K562 (cell line): ENCODE results near the gene ITPRID2. TPM values are rescaled to one million over a fixed set of nuclear protein-coding genes. Genes with fewer than 3 reads are reported as not detected.

ENCODE experiments used
- ADNP ChIP-seq: fragments of 200-800 bp; sonication (Bioruptor generic); IDR thresholded peaks from 2 replicates; pipeline ENCODE4 v1.6.1; 2016; ENCODE audit warnings: missing genetic modification characterization, missing compliant biosample characterization
- COPS2 ChIP-seq: fragments of 450-650 bp; conservative IDR thresholded peaks from 2 replicates; pipeline ENCODE4 v1.6.1; 2016; ENCODE audit warnings: mild to moderate bottlenecking, moderate library complexity
- KAT7 ChIP-seq: sonication (generic); formaldehyde crosslinking; IDR thresholded peaks from 2 replicates; pipeline ENCODE4 v1.8.0; 2022; ENCODE audit warnings: missing genetic modification reagents, mild to moderate bottlenecking, borderline replicate concordance
- NEUROD1 ChIP-seq: fragments of 150-350 bp; IDR thresholded peaks from 2 replicates; pipeline ENCODE4 v1.6.1; 2014; ENCODE audit warnings: borderline replicate concordance, low read length, low read depth; ENCODE audit not compliant: partially characterized antibody
- RFX7 ChIP-seq: fragments of 250-450 bp; sonication (Bioruptor Pico); IDR thresholded peaks from 2 replicates; pipeline ENCODE4 v1.5.1; 2021; ENCODE audit warnings: mild to moderate bottlenecking
- TFE3 ChIP-seq: fragments of 450-650 bp; formaldehyde crosslinking; IDR thresholded peaks from 2 replicates; pipeline ENCODE4 v1.4.0; 2020; ENCODE audit warnings: mild to moderate bottlenecking, mixed read lengths
- ZBED1 ChIP-seq: IDR thresholded peaks from 2 replicates; pipeline ENCODE4 v1.6.1; 2014
- ZNF584 ChIP-seq: fragments of 200-800 bp; sonication (Bioruptor generic); IDR thresholded peaks from 2 replicates; pipeline ENCODE4 v1.6.1; 2016; ENCODE audit warnings: low read depth, mild to moderate bottlenecking, missing genetic modification characterization, missing compliant biosample characterization
- polyA plus RNA-seq, 8 experiments: library from polyadenylated mRNA; depleted of rRNA in 4 of 8; stranded (reverse) in 5 of 8; unstranded in 3 of 8; fragments of >200 nt; fragmentation: Nextera tagmentation in 2 of 8; fragmentation: Illumina TruSeq in 1 of 8; extraction: Ambion mirVana in 2 of 8; extraction: Trizol in 1 of 8; gene quantifications; 2 replicates each; pipeline versions ENCODE4 v1.2.1 to v1.2.3, GENCODE V29; 2011 to 2014; ENCODE audit warnings: inconsistent platforms in 1 of 8, missing spikeins in 1 of 8
- total RNA-seq, 7 experiments: library from RNA; depleted of rRNA in 6 of 7; stranded (reverse); fragments of >200 nt in 6 of 7; fragmentation: Illumina TruSeq in 2 of 7; extraction: Trizol in 2 of 7; gene quantifications; 2 replicates each; pipeline versions ENCODE4 v1.2.1 to v1.2.3, GENCODE V29; 2011 to 2021; ENCODE audit warnings: low replicate concordance in 1 of 7

Gene ITPRID2
- total and polyA plus RNA-seq, 9 of the 15 experiments (the other 6 are each of a cell fraction or from before 2014, with no cell fraction given) = 18.5 to 77.8 (median 52.0) TPM

GRCh38 chr2:181952404-181953226 lies 61.1 kb downstream of the ITPRID2 start (continued):
- no peak for TF ChIP-seq RFX7 (CRISPR knock-in tag)
- TF ChIP-seq KAT7 (CRISPR knock-in tag) = no peak
- TF ChIP-seq ADNP = no peak
- no peak for TF ChIP-seq ZNF584 (CRISPR knock-in tag)
- no peak for TF ChIP-seq NEUROD1
- TF ChIP-seq TFE3 = no peak
- no peak for TF ChIP-seq ZBED1
- no peak for TF ChIP-seq COPS2
